GM23248 (cell line): Measurements from ENCODE around the gene HMGXB3.

ENCODE experiments used
- EZH2 ChIP-seq: fragments of 200-600 bp; sonication (generic); IDR thresholded peaks from 2 replicates; pipeline ENCODE4 v1.6.1; 2018; ENCODE audit warnings: antibody characterized with exemption, mild to moderate bottlenecking; ENCODE audit not compliant: insufficient read depth, poor library complexity, severe bottlenecking
- EZH2phosphoT487 ChIP-seq: fragments of 200-600 bp; sonication (generic); IDR thresholded peaks from 2 replicates; pipeline ENCODE4 v1.6.1; 2018; ENCODE audit warnings: antibody characterized with exemption, moderate library complexity, mild to moderate bottlenecking, low read depth; ENCODE audit not compliant: insufficient read depth

DNA sequence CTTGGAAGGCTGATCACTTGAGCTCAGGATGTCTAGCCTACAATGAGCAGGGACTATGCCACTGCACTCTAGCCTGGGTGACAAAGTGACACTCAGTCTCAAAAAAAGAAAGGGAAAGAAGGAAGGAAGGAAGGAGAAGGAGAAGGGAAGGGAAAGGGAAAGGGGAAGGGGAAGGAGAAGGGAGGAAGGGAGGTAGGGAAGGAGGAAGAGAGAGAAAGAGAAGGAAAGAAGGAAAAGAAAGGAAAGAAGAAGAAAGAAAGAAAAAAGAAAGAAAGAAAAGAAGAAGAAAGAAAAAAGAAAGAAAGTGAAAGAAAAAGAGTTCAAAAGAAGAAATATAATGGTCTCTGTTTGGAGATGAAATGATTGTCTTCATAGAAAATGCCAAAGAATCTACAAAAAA is 96.6 kb downstream of the HMGXB3 start:
- no peak for TF ChIP-seq EZH2
- no peak for TF ChIP-seq EZH2phosphoT487
